MM.1S (cell line): ENCODE measurements around the gene WNK2.

Experiments
- DNase-seq: peaks from one replicate; pipeline ENCODE4 v3.0.0-alpha.2; 2015
- H2AFZ ChIP-seq: fragments of 300-600 bp; sonication (generic); 2 replicates; pipeline ENCODE4 v1.6.0; 2016; ENCODE audit warnings: antibody characterized with exemption, low read length
- H3F3A ChIP-seq: fragments of 300-600 bp; sonication (generic); 2 replicates; pipeline ENCODE4 v1.6.1; 2016; ENCODE audit warnings: mild to moderate bottlenecking, antibody characterized with exemption, low read length, moderate library complexity, mixed read lengths; ENCODE audit not compliant: insufficient read depth
- H3K27ac ChIP-seq: fragments of 300-600 bp; sonication (generic); 2 replicates; pipeline ENCODE4 v1.5.1; 2016; ENCODE audit warnings: mild to moderate bottlenecking, low read length
- H3K27me3 ChIP-seq: fragments of 300-600 bp; sonication (generic); replicated peaks from 2 replicates; pipeline ENCODE4 v1.6.0; 2016; ENCODE audit warnings: low read length; ENCODE audit not compliant: insufficient read depth
- H3K36me3 ChIP-seq: fragments of 300-600 bp; sonication (generic); replicated peaks from 2 replicates; pipeline ENCODE4 v1.6.1; 2016; ENCODE audit warnings: mild to moderate bottlenecking, low read length, mixed read lengths; ENCODE audit not compliant: insufficient read depth
- H3K4me1 ChIP-seq: fragments of 300-600 bp; sonication (generic); 2 replicates; pipeline ENCODE4 v1.6.1; 2016; ENCODE audit warnings: low read length, mixed read lengths
- H3K4me2 ChIP-seq: fragments of 300-600 bp; sonication (generic); 2 replicates; pipeline ENCODE4 v1.6.0; 2016; ENCODE audit warnings: low read depth, low read length
- H3K4me3 ChIP-seq: fragments of 300-600 bp; sonication (generic); 2 replicates; pipeline ENCODE4 v1.5.1; 2016; ENCODE audit warnings: low read length, mixed read lengths
- H3K79me2 ChIP-seq: fragments of 300-600 bp; sonication (generic); 2 replicates; pipeline ENCODE4 v1.6.1; 2016; ENCODE audit warnings: mixed run types, low read length, mixed read lengths
- H3K9ac ChIP-seq: fragments of 300-600 bp; sonication (generic); 2 replicates; pipeline ENCODE4 v1.6.1; 2016; ENCODE audit warnings: low read length, mixed read lengths
- H3K9me2 ChIP-seq: fragments of 300-600 bp; sonication (generic); replicated peaks from 2 replicates; pipeline ENCODE4 v1.6.1; 2016; ENCODE audit warnings: mild to moderate bottlenecking, low read length, mixed read lengths; ENCODE audit not compliant: insufficient read depth
- H3K9me3 ChIP-seq: fragments of 300-600 bp; sonication (generic); replicated peaks from 2 replicates; pipeline ENCODE4 v1.6.1; 2016; ENCODE audit warnings: mild to moderate bottlenecking, low read length, mixed read lengths; ENCODE audit not compliant: insufficient read depth
- H4K20me1 ChIP-seq: fragments of 300-600 bp; sonication (generic); 2 replicates; pipeline ENCODE4 v1.6.1; 2016; ENCODE audit warnings: mild to moderate bottlenecking, low read length, moderate library complexity, mixed read lengths; ENCODE audit not compliant: insufficient read depth
- EZH2 ChIP-seq: fragments of 300-600 bp; sonication (generic); optimal IDR thresholded peaks from 2 replicates; pipeline ENCODE3; 2017; ENCODE audit warnings: low read depth, mild to moderate bottlenecking, antibody characterized with exemption, low read length, mixed read lengths
- EZH2phosphoT487 ChIP-seq: fragments of 300-600 bp; sonication (generic); IDR thresholded peaks from 2 replicates; pipeline ENCODE4 v1.6.1; 2018; ENCODE audit warnings: antibody characterized with exemption, low read length
- TF ChIP-seq, protein P1 (sequence below): fragments of 300-600 bp; sonication (generic); IDR thresholded peaks from 2 replicates; pipeline ENCODE4 v1.5.1; 2016; ENCODE audit warnings: antibody characterized with exemption, low read length, mixed read lengths

The WNK2 gene

DNA sequence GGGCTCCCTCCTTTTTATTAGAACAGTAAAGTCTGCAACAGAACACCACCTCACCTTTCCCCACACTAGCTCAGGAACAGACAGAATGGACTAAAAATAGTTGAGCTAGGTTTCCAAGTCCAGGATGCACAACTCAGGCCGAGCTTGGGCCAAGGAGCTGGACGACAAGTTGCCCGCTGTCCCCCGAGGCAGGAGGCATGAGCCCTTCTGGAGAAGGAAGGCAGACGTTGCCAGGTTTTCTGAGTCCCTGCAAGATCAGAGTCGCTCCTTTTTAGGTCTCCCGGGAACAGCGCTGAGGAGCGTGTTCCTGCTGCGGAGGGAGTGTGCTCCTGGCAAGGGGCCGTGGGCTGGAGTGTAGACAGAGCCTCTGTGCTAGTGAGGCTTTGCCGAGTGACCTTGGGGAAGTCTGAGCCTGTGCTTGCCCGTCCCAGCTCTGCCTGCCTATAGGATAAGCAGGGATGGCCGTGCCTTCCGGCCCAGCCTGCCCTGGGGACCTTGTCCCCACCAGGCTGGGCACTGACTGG lies 121.6 kb downstream of the WNK2 start:
- peaks cover 5% of the 10 kb centered on the region for H3K4me1 ChIP-seq
- no peak overlapping the region for H3K9ac ChIP-seq
- no peaks in the 10 kb centered on the region for H3K27me3 ChIP-seq
- H3K9me2 ChIP-seq, result no peaks in the 10 kb centered on the region
- TF ChIP-seq EZH2 (no peak), EZH2phosphoT487 (no peak)
- TF ChIP-seq, protein P1, sequence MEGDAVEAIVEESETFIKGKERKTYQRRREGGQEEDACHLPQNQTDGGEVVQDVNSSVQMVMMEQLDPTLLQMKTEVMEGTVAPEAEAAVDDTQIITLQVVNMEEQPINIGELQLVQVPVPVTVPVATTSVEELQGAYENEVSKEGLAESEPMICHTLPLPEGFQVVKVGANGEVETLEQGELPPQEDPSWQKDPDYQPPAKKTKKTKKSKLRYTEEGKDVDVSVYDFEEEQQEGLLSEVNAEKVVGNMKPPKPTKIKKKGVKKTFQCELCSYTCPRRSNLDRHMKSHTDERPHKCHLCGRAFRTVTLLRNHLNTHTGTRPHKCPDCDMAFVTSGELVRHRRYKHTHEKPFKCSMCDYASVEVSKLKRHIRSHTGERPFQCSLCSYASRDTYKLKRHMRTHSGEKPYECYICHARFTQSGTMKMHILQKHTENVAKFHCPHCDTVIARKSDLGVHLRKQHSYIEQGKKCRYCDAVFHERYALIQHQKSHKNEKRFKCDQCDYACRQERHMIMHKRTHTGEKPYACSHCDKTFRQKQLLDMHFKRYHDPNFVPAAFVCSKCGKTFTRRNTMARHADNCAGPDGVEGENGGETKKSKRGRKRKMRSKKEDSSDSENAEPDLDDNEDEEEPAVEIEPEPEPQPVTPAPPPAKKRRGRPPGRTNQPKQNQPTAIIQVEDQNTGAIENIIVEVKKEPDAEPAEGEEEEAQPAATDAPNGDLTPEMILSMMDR, result no peak
- H2AFZ ChIP-seq, result no peak overlapping the region
- DNase-seq, result no peak
- no peak overlapping the region for H3K4me3 ChIP-seq
- no peaks in the 10 kb centered on the region for H3F3A ChIP-seq
- H3K27ac ChIP-seq, result no peak overlapping the region
- no peaks in the 10 kb centered on the region for H4K20me1 ChIP-seq
- no peaks in the 10 kb centered on the region for H3K36me3 ChIP-seq
- no peak overlapping the region for H3K4me2 ChIP-seq
- no peaks in the 10 kb centered on the region for H3K79me2 ChIP-seq
- no peaks in the 10 kb centered on the region for H3K9me3 ChIP-seq

DNA sequence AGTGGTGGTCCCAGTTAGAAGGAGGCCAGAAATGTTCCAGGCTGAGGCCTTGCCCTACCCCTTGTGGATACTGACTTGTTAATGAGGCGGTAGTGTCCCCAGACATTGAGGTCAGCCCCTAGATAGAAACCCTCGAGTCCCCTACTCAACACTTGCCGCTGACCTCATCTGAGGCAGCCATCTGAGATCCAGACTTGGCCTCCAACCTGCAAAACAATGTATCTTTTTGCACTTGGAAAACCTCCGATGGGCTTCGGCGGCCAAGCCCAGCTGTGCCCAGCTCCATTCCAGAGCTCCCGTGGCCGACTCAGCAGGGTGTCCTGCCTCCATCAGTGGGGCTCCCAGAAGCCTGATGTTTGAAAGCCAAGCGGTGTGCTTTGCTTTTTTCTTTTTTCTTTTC lies 122.1 kb downstream of the WNK2 start:
- Histone ChIP-seq H3F3A (no peaks in the 10 kb centered on the region), H3K9me3 (no peaks in the 10 kb centered on the region), H3K79me2 (no peaks in the 10 kb centered on the region), H3K36me3 (no peaks in the 10 kb centered on the region), H2AFZ (no peak overlapping the region), H3K9ac (no peak overlapping the region), H3K4me1 (peaks cover 5% of the 10 kb centered on the region), H3K27ac (no peak overlapping the region), H4K20me1 (no peaks in the 10 kb centered on the region), H3K4me2 (no peak overlapping the region), H3K27me3 (no peaks in the 10 kb centered on the region), H3K9me2 (no peaks in the 10 kb centered on the region), H3K4me3 (no peak overlapping the region)
- no peak for TF ChIP-seq EZH2
- TF ChIP-seq, protein P1, result no peak
- TF ChIP-seq EZH2phosphoT487, result no peak
- DNase-seq, result no peak

DNA sequence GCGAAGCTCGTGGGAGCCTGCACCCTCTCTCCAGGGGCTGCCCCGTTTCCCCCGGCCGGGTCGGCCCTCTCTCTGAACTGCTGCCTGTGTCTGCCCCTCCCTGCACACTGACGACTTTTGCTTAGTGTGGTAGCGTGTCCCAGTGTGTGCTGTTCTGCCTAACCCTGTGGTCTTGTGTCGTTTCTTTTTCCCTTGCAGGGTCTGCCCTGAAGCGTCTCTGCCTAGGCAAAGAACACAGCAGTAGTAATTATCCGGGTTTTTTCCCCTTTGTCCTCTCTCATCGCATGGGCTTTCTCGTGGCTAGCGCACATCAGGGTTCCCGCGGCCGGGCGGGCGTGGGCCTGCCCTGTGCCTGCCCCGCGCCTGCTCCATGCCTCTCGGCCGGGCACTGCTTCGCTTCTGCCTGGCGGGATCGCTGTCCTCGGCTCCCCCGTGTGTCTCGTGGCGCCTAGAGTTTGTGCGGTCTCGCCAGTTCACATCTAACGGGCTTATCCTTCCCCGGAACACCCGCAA lies 122.7 kb downstream of the WNK2 start:
- H3K27ac ChIP-seq, result no peak overlapping the region
- no peak for DNase-seq
- H3K36me3 ChIP-seq, result no peaks in the 10 kb centered on the region
- no peak overlapping the region for H3K9ac ChIP-seq
- no peaks in the 10 kb centered on the region for H3K9me2 ChIP-seq
- peaks cover 5% of the 10 kb centered on the region for H3K4me1 ChIP-seq
- no peaks in the 10 kb centered on the region for H4K20me1 ChIP-seq
- H3K27me3 ChIP-seq, result no peaks in the 10 kb centered on the region
- no peaks in the 10 kb centered on the region for H3K79me2 ChIP-seq
- H3K9me3 ChIP-seq, result no peaks in the 10 kb centered on the region
- H3K4me3 ChIP-seq, result no peak overlapping the region
- TF ChIP-seq EZH2, result no peak
- TF ChIP-seq, protein P1, result no peak
- no peaks in the 10 kb centered on the region for H3F3A ChIP-seq
- H2AFZ ChIP-seq, result no peak overlapping the region
- no peak overlapping the region for H3K4me2 ChIP-seq
